Measurements from ENCODE around the gene SNRNP70.

SNRNP70 gene

GRCh38 chr19:49103331-49104085, 18.3 kb downstream of the SNRNP70 start:
- Histone ChIP-seq H3K27me3 (no peaks in the 10 kb centered on the region), H3K9me3 (no peaks in the 10 kb centered on the region), H3K4me1 (peaks cover 20% of the 10 kb centered on the region), H3K4me3 (ENCODE audit: low read depth, low read length) (no peak overlapping the region), H3K36me3 (peaks cover 92% of the 10 kb centered on the region)
- DNase-seq: no peak
- TF ChIP-seq, protein P1, sequence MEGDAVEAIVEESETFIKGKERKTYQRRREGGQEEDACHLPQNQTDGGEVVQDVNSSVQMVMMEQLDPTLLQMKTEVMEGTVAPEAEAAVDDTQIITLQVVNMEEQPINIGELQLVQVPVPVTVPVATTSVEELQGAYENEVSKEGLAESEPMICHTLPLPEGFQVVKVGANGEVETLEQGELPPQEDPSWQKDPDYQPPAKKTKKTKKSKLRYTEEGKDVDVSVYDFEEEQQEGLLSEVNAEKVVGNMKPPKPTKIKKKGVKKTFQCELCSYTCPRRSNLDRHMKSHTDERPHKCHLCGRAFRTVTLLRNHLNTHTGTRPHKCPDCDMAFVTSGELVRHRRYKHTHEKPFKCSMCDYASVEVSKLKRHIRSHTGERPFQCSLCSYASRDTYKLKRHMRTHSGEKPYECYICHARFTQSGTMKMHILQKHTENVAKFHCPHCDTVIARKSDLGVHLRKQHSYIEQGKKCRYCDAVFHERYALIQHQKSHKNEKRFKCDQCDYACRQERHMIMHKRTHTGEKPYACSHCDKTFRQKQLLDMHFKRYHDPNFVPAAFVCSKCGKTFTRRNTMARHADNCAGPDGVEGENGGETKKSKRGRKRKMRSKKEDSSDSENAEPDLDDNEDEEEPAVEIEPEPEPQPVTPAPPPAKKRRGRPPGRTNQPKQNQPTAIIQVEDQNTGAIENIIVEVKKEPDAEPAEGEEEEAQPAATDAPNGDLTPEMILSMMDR (IDR thresholded peaks at IDR 0.05; ENCODE audit: low read depth, low read length): no peak

GRCh38 chr19:49104229-49104864, 19.1 kb downstream of the SNRNP70 start:
- H3K27me3 ChIP-seq: no peaks in the 10 kb centered on the region
- peaks cover 92% of the 10 kb centered on the region for H3K36me3 ChIP-seq
- TF ChIP-seq, protein P1 (IDR thresholded peaks at IDR 0.05; ENCODE audit: low read depth, low read length): no peak
- no peaks in the 10 kb centered on the region for H3K9me3 ChIP-seq
- peak; percentile 75 for DNase-seq
- H3K4me3 ChIP-seq (ENCODE audit: low read depth, low read length): no peak overlapping the region
- H3K4me1 ChIP-seq: peaks cover 20% of the 10 kb centered on the region

DNA sequence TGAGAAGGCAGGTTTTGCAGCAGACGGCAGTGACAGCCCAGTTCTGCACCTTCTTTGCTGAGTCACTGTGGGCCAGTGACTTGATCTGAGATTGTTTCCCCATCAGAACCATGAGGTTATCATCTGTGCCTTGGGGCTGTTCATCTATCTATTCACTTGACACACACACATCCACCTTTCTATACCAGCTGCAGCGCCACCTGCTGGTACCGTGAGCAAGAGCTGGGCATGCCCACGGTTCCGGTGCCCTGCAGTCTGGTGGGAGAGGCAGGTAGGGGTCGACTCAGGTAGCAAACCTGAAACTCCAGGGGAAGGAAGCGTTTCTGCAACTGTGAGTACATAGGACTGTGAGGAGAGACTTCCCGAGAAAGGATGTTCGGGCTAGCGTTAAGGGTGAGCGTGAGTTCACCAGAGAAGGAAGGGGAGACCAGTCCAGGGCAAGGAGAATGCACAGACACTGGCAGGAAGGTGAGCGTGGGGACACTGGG, 21.4 kb downstream of the SNRNP70 start:
- Histone ChIP-seq H3K36me3 (peaks cover 83% of the 10 kb centered on the region), H3K27me3 (no peaks in the 10 kb centered on the region), H3K4me1 (peaks cover 20% of the 10 kb centered on the region), H3K4me3 (ENCODE audit: low read depth, low read length) (no peak overlapping the region), H3K9me3 (no peaks in the 10 kb centered on the region)
- TF ChIP-seq, protein P1 (IDR thresholded peaks at IDR 0.05; ENCODE audit: low read depth, low read length): peak; percentile 94
- DNase-seq: peak; percentile 83

GRCh38 chr19:49107625-49108459, 22.6 kb downstream of the SNRNP70 start:
- Histone ChIP-seq H3K36me3 (peaks cover 75% of the 10 kb centered on the region), H3K4me1 (peaks cover 20% of the 10 kb centered on the region), H3K9me3 (no peaks in the 10 kb centered on the region), H3K27me3 (no peaks in the 10 kb centered on the region), H3K4me3 (ENCODE audit: low read depth, low read length) (no peak overlapping the region)
- no peak for DNase-seq
- TF ChIP-seq, protein P1 (IDR thresholded peaks at IDR 0.05; ENCODE audit: low read depth, low read length): no peak

- TF ChIP-seq, protein P1 (IDR thresholded peaks at IDR 0.05; ENCODE audit: low read depth, low read length): no peak
- H3K9me3 ChIP-seq: no peaks in the 10 kb centered on the region
- DNase-seq: no peak
- peaks cover 63% of the 10 kb centered on the region for H3K36me3 ChIP-seq
- peaks cover 17% of the 10 kb centered on the region for H3K4me1 ChIP-seq
- H3K27me3 ChIP-seq: no peaks in the 10 kb centered on the region
- H3K4me3 ChIP-seq (ENCODE audit: low read depth, low read length): no peak overlapping the region
These were observed 23.8 kb downstream of the SNRNP70 start for GRCh38 chr19:49109051-49109450.

Data from BE2C (cell line).